Measurements from ENCODE around the gene MBD3L1.

MBD3L1 gene

GRCh38 chr19:8850488-8850887 lies 18.3 kb downstream of the MBD3L1 start:
- Histone ChIP-seq H3K9ac (ENCODE audit: insufficient read length) (no peak overlapping the region), H3K9me3 (ENCODE audit: low read depth, low read length) (no peaks in the 10 kb centered on the region), H3K4me3 (no peak overlapping the region), H3K36me3 (ENCODE audit: insufficient read depth, low read length) (no peaks in the 10 kb centered on the region), H3K27ac (no peak overlapping the region)
- DNase-seq (ENCODE audit: low read depth, low spot score): no peak
- no peak for TF ChIP-seq EZH2 (IDR thresholded peaks at IDR 0.05)
- no peak for TF ChIP-seq FOXP2 (optimal IDR thresholded peaks at IDR 0.05; ENCODE audit: control extremely low read depth, extremely low read length, insufficient read depth)
- no peak for TF ChIP-seq POLR2AphosphoS5 (IDR thresholded peaks at IDR 0.05; ENCODE audit: borderline replicate concordance, low read depth, low read length)

GRCh38 chr19:8858260-8858659 lies 26.1 kb downstream of the MBD3L1 start:
- Histone ChIP-seq H3K27ac (no peak overlapping the region), H3K9me3 (ENCODE audit: low read depth, low read length) (no peaks in the 10 kb centered on the region), H3K9ac (ENCODE audit: insufficient read length) (no peak overlapping the region), H3K36me3 (ENCODE audit: insufficient read depth, low read length) (no peaks in the 10 kb centered on the region), H3K4me3 (no peak overlapping the region)
- TF ChIP-seq EZH2 (IDR thresholded peaks at IDR 0.05) (no peak), POLR2AphosphoS5 (IDR thresholded peaks at IDR 0.05; ENCODE audit: borderline replicate concordance, low read depth, low read length) (no peak), FOXP2 (optimal IDR thresholded peaks at IDR 0.05; ENCODE audit: control extremely low read depth, extremely low read length, insufficient read depth) (no peak)
- no peak for DNase-seq (ENCODE audit: low read depth, low spot score)

GRCh38 chr19:8866344-8866743 lies 34.2 kb downstream of the MBD3L1 start:
- no peak for TF ChIP-seq EZH2 (IDR thresholded peaks at IDR 0.05)
- no peak overlapping the region for H3K4me3 ChIP-seq
- no peaks in the 10 kb centered on the region for H3K36me3 ChIP-seq (ENCODE audit: insufficient read depth, low read length)
- no peak overlapping the region for H3K27ac ChIP-seq
- no peak overlapping the region for H3K9ac ChIP-seq (ENCODE audit: insufficient read length)
- DNase-seq (ENCODE audit: low read depth, low spot score): no peak
- no peaks in the 10 kb centered on the region for H3K9me3 ChIP-seq (ENCODE audit: low read depth, low read length)

GRCh38 chr19:8877854-8878705 lies 45.9 kb downstream of the MBD3L1 start:
- Histone ChIP-seq H3K9ac (ENCODE audit: insufficient read length) (no peak overlapping the region), H3K9me3 (ENCODE audit: low read depth, low read length) (no peaks in the 10 kb centered on the region)
- DNase-seq (ENCODE audit: low read depth, low spot score): no peak

GRCh38 chr19:8880868-8881488 lies 48.8 kb downstream of the MBD3L1 start:
- TF ChIP-seq POLR2AphosphoS5 (IDR thresholded peaks at IDR 0.05; ENCODE audit: borderline replicate concordance, low read depth, low read length) (no peak), EZH2 (IDR thresholded peaks at IDR 0.05) (no peak), FOXP2 (optimal IDR thresholded peaks at IDR 0.05; ENCODE audit: control extremely low read depth, extremely low read length, insufficient read depth) (no peak)
- DNase-seq (ENCODE audit: low read depth, low spot score): no peak
- no peak overlapping the region for H3K9ac ChIP-seq (ENCODE audit: insufficient read length)
- no peak overlapping the region for H3K4me3 ChIP-seq
- H3K36me3 ChIP-seq (ENCODE audit: insufficient read depth, low read length): no peaks in the 10 kb centered on the region
- no peak overlapping the region for H3K27ac ChIP-seq
- no peaks in the 10 kb centered on the region for H3K9me3 ChIP-seq (ENCODE audit: low read depth, low read length)

More at GRCh38 chr19:8877854-8878705, 45.9 kb downstream of the MBD3L1 start:
- H3K4me3 ChIP-seq: no peak overlapping the region
- no peak overlapping the region for H3K27ac ChIP-seq
- H3K36me3 ChIP-seq (ENCODE audit: insufficient read depth, low read length): no peaks in the 10 kb centered on the region
- TF ChIP-seq POLR2AphosphoS5 (IDR thresholded peaks at IDR 0.05; ENCODE audit: borderline replicate concordance, low read depth, low read length): no peak
- TF ChIP-seq FOXP2 (optimal IDR thresholded peaks at IDR 0.05; ENCODE audit: control extremely low read depth, extremely low read length, insufficient read depth): no peak
- no peak for TF ChIP-seq EZH2 (IDR thresholded peaks at IDR 0.05)

GRCh38 chr19:8881512-8881911 lies 49.3 kb downstream of the MBD3L1 start:
- H3K4me3 ChIP-seq: no peak overlapping the region
- no peak overlapping the region for H3K27ac ChIP-seq
- no peak overlapping the region for H3K9ac ChIP-seq (ENCODE audit: insufficient read length)
- H3K36me3 ChIP-seq (ENCODE audit: insufficient read depth, low read length): no peaks in the 10 kb centered on the region
- H3K9me3 ChIP-seq (ENCODE audit: low read depth, low read length): no peaks in the 10 kb centered on the region
- TF ChIP-seq POLR2AphosphoS5 (IDR thresholded peaks at IDR 0.05; ENCODE audit: borderline replicate concordance, low read depth, low read length) (no peak), EZH2 (IDR thresholded peaks at IDR 0.05) (no peak), FOXP2 (optimal IDR thresholded peaks at IDR 0.05; ENCODE audit: control extremely low read depth, extremely low read length, insufficient read depth) (no peak)
- no peak for DNase-seq (ENCODE audit: low read depth, low spot score)

GRCh38 chr19:8884416-8884815 lies 52.2 kb downstream of the MBD3L1 start:
- Histone ChIP-seq H3K4me3 (no peak overlapping the region), H3K9ac (ENCODE audit: insufficient read length) (no peak overlapping the region), H3K27ac (no peak overlapping the region), H3K9me3 (ENCODE audit: low read depth, low read length) (no peaks in the 10 kb centered on the region), H3K36me3 (ENCODE audit: insufficient read depth, low read length) (no peaks in the 10 kb centered on the region)
- DNase-seq (ENCODE audit: low read depth, low spot score): no peak
- TF ChIP-seq POLR2AphosphoS5 (IDR thresholded peaks at IDR 0.05; ENCODE audit: borderline replicate concordance, low read depth, low read length): no peak
- TF ChIP-seq EZH2 (IDR thresholded peaks at IDR 0.05): no peak
- TF ChIP-seq FOXP2 (optimal IDR thresholded peaks at IDR 0.05; ENCODE audit: control extremely low read depth, extremely low read length, insufficient read depth): no peak

GRCh38 chr19:8887364-8887763 lies 55.2 kb downstream of the MBD3L1 start:
- no peak overlapping the region for H3K4me3 ChIP-seq
- no peaks in the 10 kb centered on the region for H3K9me3 ChIP-seq (ENCODE audit: low read depth, low read length)
- DNase-seq (ENCODE audit: low read depth, low spot score): no peak
- no peaks in the 10 kb centered on the region for H3K36me3 ChIP-seq (ENCODE audit: insufficient read depth, low read length)
- no peak overlapping the region for H3K9ac ChIP-seq (ENCODE audit: insufficient read length)
- no peak for TF ChIP-seq EZH2 (IDR thresholded peaks at IDR 0.05)
- TF ChIP-seq FOXP2 (optimal IDR thresholded peaks at IDR 0.05; ENCODE audit: control extremely low read depth, extremely low read length, insufficient read depth): no peak
- H3K27ac ChIP-seq: no peak overlapping the region

Measured in SK-N-MC (cell line).